HG03460 (cell line): ENCODE measurements around the gene SUGCT.

Experiments
- ATAC-seq: cut with Tn5 transposase; IDR thresholded peaks from one replicate; pipeline ENCODE4 v1.9.1; 2021; ENCODE audit not compliant: unreplicated experiment

The SUGCT gene

GRCh38 chr7:40549372-40550039 lies 414.7 kb downstream of the SUGCT start:
- no peak for ATAC-seq

- ATAC-seq = peak; percentile 76
Measured at GRCh38 chr7:40551685-40552576, 417.1 kb downstream of the SUGCT start.

- ATAC-seq = no peak
Measured at GRCh38 chr7:40560672-40561071, 425.9 kb downstream of the SUGCT start.

- no peak for ATAC-seq
Measured at GRCh38 chr7:40566879-40567278, 432.1 kb downstream of the SUGCT start.

- ATAC-seq = no peak
Measured at GRCh38 chr7:40569326-40569725, 434.5 kb downstream of the SUGCT start.

GRCh38 chr7:40570223-40570622 lies 435.4 kb downstream of the SUGCT start:
- no peak for ATAC-seq

GRCh38 chr7:40571796-40572195 lies 437.0 kb downstream of the SUGCT start:
- no peak for ATAC-seq

GRCh38 chr7:40572810-40573465 lies 438.1 kb downstream of the SUGCT start:
- no peak for ATAC-seq

GRCh38 chr7:40579401-40579800 lies 444.6 kb downstream of the SUGCT start:
- ATAC-seq = no peak

- ATAC-seq = no peak
Measured at GRCh38 chr7:40580776-40581175, 446.0 kb downstream of the SUGCT start.

GRCh38 chr7:40582539-40582938 lies 447.7 kb downstream of the SUGCT start:
- no peak for ATAC-seq

- no peak for ATAC-seq
Measured at GRCh38 chr7:40583667-40584444, 449.1 kb downstream of the SUGCT start.

GRCh38 chr7:40584667-40585433 lies 450.0 kb downstream of the SUGCT start:
- no peak for ATAC-seq

GRCh38 chr7:40586197-40586596 lies 451.4 kb downstream of the SUGCT start:
- ATAC-seq = no peak

GRCh38 chr7:40587419-40587818 lies 452.6 kb downstream of the SUGCT start:
- no peak for ATAC-seq

GRCh38 chr7:40595129-40595528 lies 460.3 kb downstream of the SUGCT start:
- no peak for ATAC-seq

GRCh38 chr7:40595832-40596231 lies 461.0 kb downstream of the SUGCT start:
- no peak for ATAC-seq

- ATAC-seq = no peak
Measured at GRCh38 chr7:40597517-40597916, 462.7 kb downstream of the SUGCT start.

GRCh38 chr7:40598915-40599314 lies 464.1 kb downstream of the SUGCT start:
- ATAC-seq = no peak

GRCh38 chr7:40599836-40600235 lies 465.0 kb downstream of the SUGCT start:
- no peak for ATAC-seq
